H9 (cell line): Measurements from ENCODE around the gene OLFM1. TPM values are rescaled to one million over a fixed set of nuclear protein-coding genes. Genes with fewer than 3 reads are reported as not detected.

Source experiments
- DNase-seq: peaks from one replicate; pipeline ENCODE4 v3.0.0-alpha.2; 2017
- H2AFZ ChIP-seq: one replicate; pipeline ENCODE4 v1.6.1; 2013; ENCODE audit warnings: mild to moderate bottlenecking, low read length, control low read depth, moderate library complexity
- H2AK5ac ChIP-seq: 2 replicates; pipeline ENCODE4 v1.6.1; 2013; ENCODE audit warnings: low read length, control low read depth, mixed read lengths; ENCODE audit not compliant: insufficient read length
- H2BK120ac ChIP-seq: one replicate; pipeline ENCODE4 v1.6.1; 2013; ENCODE audit warnings: low read depth, mild to moderate bottlenecking, low read length, control low read depth, inconsistent platforms; ENCODE audit not compliant: poor library complexity, severe bottlenecking
- H2BK12ac ChIP-seq: 2 replicates; pipeline ENCODE4 v1.6.1; 2013; ENCODE audit warnings: low read length, control low read depth, mixed read lengths, low read depth; ENCODE audit not compliant: insufficient read length
- H2BK15ac ChIP-seq: 2 replicates; pipeline ENCODE4 v1.6.1; 2013; ENCODE audit warnings: low read depth, low read length, control low read depth
- H2BK20ac ChIP-seq: one replicate; pipeline ENCODE4 v1.6.1; 2013; ENCODE audit warnings: low read depth, mild to moderate bottlenecking, low read length, control low read depth, inconsistent platforms; ENCODE audit not compliant: poor library complexity, severe bottlenecking
- H2BK5ac ChIP-seq: 2 replicates; pipeline ENCODE4 v1.6.1; 2013; ENCODE audit warnings: low read length, control low read depth, mixed read lengths; ENCODE audit not compliant: insufficient read length
- H3K14ac ChIP-seq: 2 replicates; pipeline ENCODE4 v1.6.1; 2013; ENCODE audit warnings: low read length, control low read depth; ENCODE audit not compliant: insufficient read depth
- H3K18ac ChIP-seq: 2 replicates; pipeline ENCODE4 v1.6.1; 2013; ENCODE audit warnings: low read depth, mild to moderate bottlenecking, mixed read lengths, low read length, control low read depth; ENCODE audit not compliant: insufficient read length
- H3K23ac ChIP-seq: 2 replicates; pipeline ENCODE4 v1.6.1; 2013; ENCODE audit warnings: low read length, control low read depth, mixed read lengths, low read depth; ENCODE audit not compliant: insufficient read length
- H3K23me2 ChIP-seq: 2 replicates; pipeline ENCODE4 v1.6.1; 2013; ENCODE audit warnings: low read depth, mild to moderate bottlenecking, mixed read lengths, low read length, control low read depth; ENCODE audit not compliant: insufficient read length, poor library complexity, severe bottlenecking
- H3K27ac ChIP-seq: 2 replicates; pipeline ENCODE4 v1.5.1; 2013; ENCODE audit warnings: low read length, control low read depth, mixed read lengths, low read depth; ENCODE audit not compliant: insufficient read length
- H3K27me3 ChIP-seq: 2 replicates; pipeline ENCODE4 v1.6.1; 2013; ENCODE audit warnings: low read length, control low read depth, inconsistent platforms; ENCODE audit not compliant: insufficient read depth
- H3K4ac ChIP-seq: 2 replicates; pipeline ENCODE4 v1.6.1; 2013; ENCODE audit warnings: low read depth, mild to moderate bottlenecking, control low read depth, inconsistent platforms, low read length, moderate library complexity
- H3K4me1 ChIP-seq: 2 replicates; pipeline ENCODE4 v1.6.1; 2013; ENCODE audit warnings: low read length, control low read depth, inconsistent platforms; ENCODE audit not compliant: insufficient read depth
- H3K4me2 ChIP-seq: 2 replicates; pipeline ENCODE4 v1.6.1; 2013; ENCODE audit warnings: low read length, control low read depth, mixed read lengths; ENCODE audit not compliant: insufficient read length, insufficient read depth
- H3K56ac ChIP-seq: 2 replicates; pipeline ENCODE4 v1.6.1; 2013; ENCODE audit warnings: low read depth, mild to moderate bottlenecking, mixed read lengths, low read length, control low read depth; ENCODE audit not compliant: insufficient read length
- H3K79me1 ChIP-seq: 2 replicates; pipeline ENCODE4 v1.6.1; 2013; ENCODE audit warnings: low read depth, mild to moderate bottlenecking, moderate library complexity, low read length, control low read depth, inconsistent platforms; ENCODE audit not compliant: insufficient read depth, poor library complexity, severe bottlenecking
- H3K79me2 ChIP-seq: 2 replicates; pipeline ENCODE4 v1.6.1; 2013; ENCODE audit warnings: low read length, control low read depth, inconsistent platforms; ENCODE audit not compliant: insufficient read depth
- H3K9ac ChIP-seq: 2 replicates; pipeline ENCODE4 v1.6.1; 2013; ENCODE audit warnings: low read length, control low read depth, mixed read lengths; ENCODE audit not compliant: insufficient read length; ENCODE audit errors: extremely low read depth
- H3K9me3 ChIP-seq: one replicate; pipeline ENCODE4 v1.6.1; 2013; ENCODE audit warnings: low read depth, low read length, inconsistent platforms; ENCODE audit not compliant: control insufficient read depth
- H3T11ph ChIP-seq: one replicate; pipeline ENCODE4 v1.6.1; 2013; ENCODE audit warnings: mild to moderate bottlenecking, low read length, control low read depth, inconsistent platforms
- H4K20me1 ChIP-seq: one replicate; pipeline ENCODE4 v1.6.1; 2013; ENCODE audit not compliant: control insufficient read depth, insufficient read length, insufficient read depth
- H4K5ac ChIP-seq: 2 replicates; pipeline ENCODE4 v1.6.1; 2013; ENCODE audit warnings: low read depth, mild to moderate bottlenecking, mixed read lengths, low read length, control low read depth; ENCODE audit not compliant: insufficient read length
- H4K8ac ChIP-seq: replicated peaks from 2 replicates; pipeline ENCODE4 v1.6.1; 2013; ENCODE audit warnings: low read length, control low read depth, mixed read lengths, low read depth; ENCODE audit not compliant: insufficient read length
- H4K91ac ChIP-seq: 2 replicates; pipeline ENCODE4 v1.6.1; 2013; ENCODE audit warnings: low read depth, mild to moderate bottlenecking, moderate library complexity, mixed read lengths, low read length, control low read depth; ENCODE audit not compliant: insufficient read length
- H3K27ac Mint-ChIP-seq, 3 experiments: 2 replicates in 2 of 3; 3 replicates in 1 of 3; pipeline ENCODE4 v1.8.0; 2020 to 2021; ENCODE audit warnings: mixed read lengths in 3 of 3, mild to moderate bottlenecking in 1 of 3, moderate library complexity in 1 of 3
- H3K27me3 Mint-ChIP-seq: 2 replicates; pipeline ENCODE4 v1.8.0; 2021; ENCODE audit warnings: low read depth, mild to moderate bottlenecking, moderate library complexity, mixed read lengths
- H3K36me3 Mint-ChIP-seq, 3 experiments: 2 replicates in 2 of 3; 3 replicates in 1 of 3; pipeline ENCODE4 v1.8.0; 2020 to 2021; ENCODE audit warnings: low read depth in 3 of 3, mixed read lengths in 3 of 3; ENCODE audit not compliant: insufficient read depth in 1 of 3
- H3K4me1 Mint-ChIP-seq, 2 experiments: 2 replicates each; pipeline ENCODE4 v1.8.0; 2020; ENCODE audit warnings: mixed read lengths in 2 of 2
- H3K4me3 Mint-ChIP-seq, 2 experiments: 2 replicates in 1 of 2; 3 replicates in 1 of 2; pipeline ENCODE4 v1.8.0; 2020 to 2021; ENCODE audit warnings: mild to moderate bottlenecking in 2 of 2, mixed read lengths in 2 of 2, moderate library complexity in 1 of 2
- H3K9me3 Mint-ChIP-seq, 2 experiments: 2 replicates in 1 of 2; 3 replicates in 1 of 2; pipeline ENCODE4 v1.8.0; 2020; ENCODE audit warnings: mild to moderate bottlenecking in 2 of 2, mixed read lengths in 2 of 2, moderate library complexity in 1 of 2
- CTCF ChIP-seq: fragments of 200-600 bp; sonication (generic); conservative IDR thresholded peaks from 3 replicates; pipeline ENCODE4 v1.8.0; 2021; ENCODE audit warnings: antibody characterized with exemption, mild to moderate bottlenecking
- WGBS: extraction: QIAGEN DNeasy Blood & Tissue Kit; methylation state at CpG from one replicate; pipeline ENCODE4 v1.1.7; 2013; ENCODE audit warnings: missing lambda C conversion rate, low lambda C conversion rate, mixed read lengths; ENCODE audit not compliant: insufficient read length; ENCODE audit errors: extremely low coverage; 5-methylcytosine and 5-hydroxymethylcytosine counted together
- total RNA-seq: library from RNA; stranded (reverse); gene quantifications from 2 replicates; pipeline ENCODE4 v1.2.1, GENCODE V29; 2021

The OLFM1 gene
- total RNA-seq, 1 experiment from 2014 or later = 34.1 TPM

DNA sequence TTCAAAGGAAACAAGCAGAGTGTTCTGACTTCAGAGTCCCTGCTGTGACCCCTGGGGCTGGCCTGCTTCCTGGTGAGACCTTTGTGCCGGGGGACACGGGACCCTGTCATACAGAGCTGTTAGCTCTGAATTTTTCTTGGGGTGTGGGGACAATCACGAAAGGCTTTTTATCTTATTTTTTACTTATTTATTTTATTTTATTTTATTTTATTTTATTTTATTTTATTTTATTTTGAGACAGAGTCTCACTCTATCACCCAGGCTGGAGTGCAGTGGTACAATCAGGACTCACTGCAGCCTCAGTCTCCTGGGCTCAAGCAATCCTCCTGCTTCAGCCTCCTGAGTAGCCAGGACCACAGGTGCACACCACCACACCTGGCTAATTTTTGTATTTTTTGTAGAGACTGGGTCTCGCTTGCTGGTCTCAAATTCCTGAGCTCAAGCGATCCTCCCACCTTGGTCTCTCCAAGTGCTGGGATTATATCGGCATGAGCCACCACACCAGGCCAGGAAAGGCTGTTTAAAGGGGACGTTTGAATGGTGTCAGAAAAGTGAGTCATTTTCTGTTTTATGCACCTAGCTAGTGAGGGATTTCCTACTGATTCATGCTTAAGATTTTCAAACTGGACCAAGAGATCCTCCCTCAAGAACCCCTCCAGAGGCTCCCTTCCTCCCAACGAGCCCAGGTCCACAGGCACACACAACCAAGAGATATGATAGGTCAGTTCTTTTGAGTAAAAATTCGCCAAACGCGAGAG lies 75.7 kb downstream of the OLFM1 start:
- H3K9me3 ChIP-seq = no peaks in the 10 kb centered on the region
- no peak overlapping the region for H3K56ac ChIP-seq
- peaks cover 19 to 23% of the 10 kb centered on the region in 2 experiments for H3K4me1 Mint-ChIP-seq
- H3K18ac ChIP-seq = no peak overlapping the region
- H3K79me1 ChIP-seq = no peaks in the 10 kb centered on the region
- no peak overlapping the region for H2AK5ac ChIP-seq
- H3K4me3 Mint-ChIP-seq = peak overlapping the region in 1 of 2 experiments; percentile 28; a peak in 1 of 5 replicates
- no peaks in the 10 kb centered on the region for H3K79me2 ChIP-seq
- H3K9ac ChIP-seq = no peak overlapping the region
- no peaks in the 10 kb centered on the region; a peak in 3 of 5 replicates for H3K9me3 Mint-ChIP-seq
- H4K91ac ChIP-seq = no peak overlapping the region
- no peaks in the 10 kb centered on the region for H4K20me1 ChIP-seq
- H3K27ac ChIP-seq = no peak overlapping the region
- H3T11ph ChIP-seq = no peak overlapping the region
- H3K4ac ChIP-seq = no peak overlapping the region
- TF ChIP-seq CTCF = no peak
- H2BK12ac ChIP-seq = no peak overlapping the region
- no peak overlapping the region for H3K23ac ChIP-seq
- no peak overlapping the region for H3K14ac ChIP-seq
- DNase-seq = no peak
- H3K27me3 Mint-ChIP-seq = peaks cover 57% of the 10 kb centered on the region
- no peak overlapping the region for H3K4me2 ChIP-seq
- WGBS = no CpG with 5 or more reads among the region's 11 CpGs
- H2BK15ac ChIP-seq = no peak overlapping the region
- no peaks in the 10 kb centered on the region for H3K23me2 ChIP-seq
- H2BK5ac ChIP-seq = no peak overlapping the region
- peaks cover 0 to 1% (median 0%) of the 10 kb centered on the region in 3 experiments; a peak in 2 of 7 replicates for H3K36me3 Mint-ChIP-seq
- H2BK20ac ChIP-seq = no peak overlapping the region
- no peak overlapping the region for H4K8ac ChIP-seq
- H2AFZ ChIP-seq = no peak overlapping the region
- H3K27ac Mint-ChIP-seq = no peak overlapping the region
- H2BK120ac ChIP-seq = no peak overlapping the region
- H3K27me3 ChIP-seq = no peaks in the 10 kb centered on the region
- no peak overlapping the region for H4K5ac ChIP-seq
- no peaks in the 10 kb centered on the region for H3K4me1 ChIP-seq
